ENCODE results near the gene DDIT4L. TPM values are rescaled to one million over a fixed set of nuclear protein-coding genes. Genes with fewer than 3 reads are reported as not detected.

Gene DDIT4L
- total RNA-seq, 4 donors from 2014 or later = 1.5 to 3.2 (median 2.5) TPM

GRCh38 chr4:100177126-100177525, 13.1 kb downstream of the DDIT4L start:
- no peak for TF ChIP-seq CTCF (IDR thresholded peaks at IDR 0.05)
- no peak for DNase-seq (ENCODE audit: low spot score)

DNA sequence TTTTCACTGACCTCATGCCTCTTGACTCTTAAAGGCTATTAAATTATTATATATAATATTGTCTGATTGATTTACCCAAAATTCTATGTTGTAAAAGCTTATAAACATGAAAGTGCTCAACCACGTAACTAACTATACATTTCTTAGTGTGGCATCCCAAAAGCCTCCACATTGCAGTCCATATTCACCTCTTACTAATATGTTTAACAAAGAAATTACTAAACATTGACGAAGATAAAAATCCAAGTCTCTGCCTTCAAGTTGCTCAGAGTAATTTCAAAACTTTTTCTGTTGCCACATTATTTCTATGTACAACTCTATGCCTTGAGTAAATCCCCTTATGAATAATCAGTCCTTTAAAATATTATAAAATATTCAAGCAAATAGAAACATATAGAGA, 14.4 kb downstream of the DDIT4L start:
- DNase-seq (ENCODE audit: low spot score) = no peak
- no peak for TF ChIP-seq CTCF (IDR thresholded peaks at IDR 0.05)
- ATAC-seq (ENCODE audit: low FRiP score) = no peak

More at GRCh38 chr4:100177126-100177525, 13.1 kb downstream of the DDIT4L start:
- ATAC-seq (ENCODE audit: low FRiP score) = no peak

DNA sequence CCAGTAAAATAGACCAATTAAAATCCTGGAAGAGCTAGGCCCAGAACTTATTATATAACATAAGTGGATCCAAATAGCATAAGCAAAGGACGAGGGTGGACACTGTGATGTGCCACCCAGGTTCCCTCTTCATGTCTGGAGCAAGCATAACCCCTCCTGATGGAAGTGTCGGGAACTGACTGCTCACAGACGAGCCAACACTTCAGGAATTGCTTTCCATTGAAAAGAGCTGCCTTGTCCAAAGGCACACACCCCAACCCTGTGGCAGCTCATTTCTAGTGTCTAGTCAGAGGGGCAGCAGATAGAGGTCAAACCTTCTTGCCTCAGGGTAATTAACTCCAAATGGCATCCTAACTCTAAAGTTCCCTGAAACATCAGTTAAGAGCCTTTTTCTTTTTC, 15.3 kb downstream of the DDIT4L start:
- TF ChIP-seq CTCF (IDR thresholded peaks at IDR 0.05) = no peak
- no peak for DNase-seq (ENCODE audit: low spot score)
- no peak for ATAC-seq (ENCODE audit: low FRiP score)

- no peak for DNase-seq (ENCODE audit: low spot score)
- TF ChIP-seq CTCF (IDR thresholded peaks at IDR 0.05) = no peak
- ATAC-seq (ENCODE audit: low FRiP score) = no peak
These were observed 19.3 kb downstream of the DDIT4L start for GRCh38 chr4:100170986-100171385.

DNA sequence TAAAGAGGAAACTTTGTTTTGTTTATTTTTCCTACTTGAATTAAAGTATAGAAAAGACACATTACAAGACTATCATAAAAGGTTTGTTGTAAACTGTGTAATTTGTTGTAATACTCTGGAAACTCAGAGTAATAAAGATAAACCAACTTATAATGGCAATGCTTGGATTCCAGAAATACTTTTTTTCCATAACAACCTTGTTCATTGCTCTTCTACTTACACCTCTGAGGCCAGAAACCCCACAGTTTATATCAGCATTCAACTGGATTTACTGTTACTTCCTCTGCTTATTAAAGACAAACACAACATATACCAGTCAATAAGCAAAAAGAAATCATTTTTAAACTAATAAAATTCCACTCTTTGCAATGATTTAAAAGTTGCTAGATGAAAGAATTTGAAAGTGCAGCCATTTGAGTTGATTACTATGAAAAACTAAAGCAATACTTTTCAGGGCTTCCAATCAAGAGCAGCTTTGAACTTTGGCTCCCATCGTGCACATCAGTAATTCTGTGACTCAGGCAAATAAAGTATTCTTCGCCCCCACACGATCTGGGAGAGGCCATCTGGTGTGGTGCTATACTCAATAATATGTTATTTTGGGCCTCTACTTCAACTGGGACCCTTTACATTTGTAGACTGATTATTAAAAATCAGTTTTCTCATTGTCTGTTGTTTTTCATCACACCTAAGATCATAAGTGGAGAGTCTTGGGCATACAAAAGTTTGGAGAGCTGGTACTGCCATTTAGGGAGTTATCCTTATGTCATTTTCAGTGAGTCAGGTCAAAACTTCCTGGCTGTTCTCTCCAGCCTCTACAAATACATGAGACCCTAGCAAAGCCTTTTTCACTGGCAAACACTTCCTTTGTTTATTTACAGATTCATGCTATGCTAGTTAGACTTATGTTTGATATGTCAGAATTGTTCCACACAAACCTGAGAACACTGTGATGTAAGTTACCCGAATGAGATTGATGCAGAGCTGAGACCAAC, 20.5 kb downstream of the DDIT4L start:
- ATAC-seq (ENCODE audit: low FRiP score) = no peak
- TF ChIP-seq CTCF (IDR thresholded peaks at IDR 0.05) = no peak

DNA sequence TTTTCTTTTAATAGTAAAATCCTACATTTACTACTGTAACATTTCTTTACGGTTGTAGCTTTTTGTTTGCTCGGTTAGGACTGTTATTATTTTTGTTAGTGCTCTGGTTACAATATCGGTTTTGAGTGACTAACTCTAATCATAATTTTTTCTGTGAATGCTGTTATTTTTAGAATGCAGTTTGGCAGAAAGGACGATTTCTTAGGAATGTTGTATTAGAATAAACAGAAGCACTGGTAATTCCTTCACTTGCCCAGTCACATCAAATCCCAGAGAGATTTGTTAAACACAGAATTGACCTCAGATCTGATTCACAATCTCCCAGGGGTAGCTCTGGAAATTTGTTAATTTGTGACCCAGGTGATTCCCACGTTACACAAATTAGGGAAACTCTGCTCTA, 21.7 kb downstream of the DDIT4L start:
- DNase-seq (ENCODE audit: low spot score) (no peak), ATAC-seq (ENCODE audit: low FRiP score) (no peak)
- TF ChIP-seq CTCF (IDR thresholded peaks at IDR 0.05) = no peak

More for the DNA sequence above, 20.5 kb downstream of the DDIT4L start:
- DNase-seq (ENCODE audit: low spot score) = no peak

All from omental fat pad (tissue), 4 donors.